GM13977 (cell line): Measurements from ENCODE around the gene MPC1.
"Not testable (repeated sequence)": the region's sequence is repeated elsewhere in the genome, so short reads cannot be mapped to it uniquely, and the experiment has no call there.

ENCODE experiments used
- DNase-seq: peaks from one replicate; pipeline ENCODE4 v3.0.0; 2012; ENCODE audit warnings: low spot score
- in situ Hi-C: fragments of 300-500 bp; cut with MboI; formaldehyde crosslinking; loops from one replicate; pipeline ENCODE4 v1.12.0; 2022; ENCODE audit warnings: low sequenced_read_pairs, low pct_unique_long_range_greater_than_20kb, mixed read lengths, inconsistent platforms; ENCODE audit not compliant: unreplicated experiment
- TF ChIP-seq, protein P1 (sequence below): IDR thresholded peaks from 2 replicates; pipeline ENCODE4 v1.5.1; 2012; ENCODE audit warnings: mild to moderate bottlenecking, control low read depth; ENCODE audit not compliant: insufficient read depth; ENCODE audit errors: extremely low read depth, missing control alignments

MPC1 gene

GRCh38 chr6:166408936-166409755 lies 26.4 kb upstream of the MPC1 start:
- TF ChIP-seq, protein P1, sequence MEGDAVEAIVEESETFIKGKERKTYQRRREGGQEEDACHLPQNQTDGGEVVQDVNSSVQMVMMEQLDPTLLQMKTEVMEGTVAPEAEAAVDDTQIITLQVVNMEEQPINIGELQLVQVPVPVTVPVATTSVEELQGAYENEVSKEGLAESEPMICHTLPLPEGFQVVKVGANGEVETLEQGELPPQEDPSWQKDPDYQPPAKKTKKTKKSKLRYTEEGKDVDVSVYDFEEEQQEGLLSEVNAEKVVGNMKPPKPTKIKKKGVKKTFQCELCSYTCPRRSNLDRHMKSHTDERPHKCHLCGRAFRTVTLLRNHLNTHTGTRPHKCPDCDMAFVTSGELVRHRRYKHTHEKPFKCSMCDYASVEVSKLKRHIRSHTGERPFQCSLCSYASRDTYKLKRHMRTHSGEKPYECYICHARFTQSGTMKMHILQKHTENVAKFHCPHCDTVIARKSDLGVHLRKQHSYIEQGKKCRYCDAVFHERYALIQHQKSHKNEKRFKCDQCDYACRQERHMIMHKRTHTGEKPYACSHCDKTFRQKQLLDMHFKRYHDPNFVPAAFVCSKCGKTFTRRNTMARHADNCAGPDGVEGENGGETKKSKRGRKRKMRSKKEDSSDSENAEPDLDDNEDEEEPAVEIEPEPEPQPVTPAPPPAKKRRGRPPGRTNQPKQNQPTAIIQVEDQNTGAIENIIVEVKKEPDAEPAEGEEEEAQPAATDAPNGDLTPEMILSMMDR, result no peak
- no peak for DNase-seq
- in situ Hi-C loops, result no loop called here

GRCh38 chr6:166406197-166406596 lies 23.5 kb upstream of the MPC1 start:
- TF ChIP-seq, protein P1, result no peak
- no peak for DNase-seq
- in situ Hi-C loops, result no loop called here

DNA sequence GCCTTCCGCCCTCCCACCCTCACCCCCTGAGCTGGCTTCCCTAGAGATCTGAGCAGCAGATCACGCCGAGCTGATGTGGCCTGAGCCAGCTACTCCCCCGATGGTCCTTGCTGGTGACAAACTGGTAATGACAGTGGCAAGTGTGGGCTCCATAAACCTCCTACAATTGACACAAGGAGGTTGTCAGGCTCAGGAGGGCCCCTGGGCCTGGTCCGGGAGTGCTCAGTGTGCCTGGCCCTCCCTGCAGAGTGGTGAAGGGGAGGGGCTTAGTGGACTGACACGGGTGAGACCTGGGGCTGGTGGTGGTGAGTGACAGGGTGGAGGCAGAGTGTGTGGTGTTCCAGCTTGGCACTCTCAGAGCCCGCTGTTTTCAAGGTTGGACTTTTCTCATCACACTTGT lies 22.6 kb upstream of the MPC1 start:
- TF ChIP-seq, protein P1, result no peak
- DNase-seq, result no peak
- in situ Hi-C loops, result no loop called here

- in situ Hi-C loops, result no loop called here
- DNase-seq, result no peak
- TF ChIP-seq, protein P1, result no peak
Measured at GRCh38 chr6:166402582-166403277, 20.0 kb upstream of the MPC1 start.

DNA sequence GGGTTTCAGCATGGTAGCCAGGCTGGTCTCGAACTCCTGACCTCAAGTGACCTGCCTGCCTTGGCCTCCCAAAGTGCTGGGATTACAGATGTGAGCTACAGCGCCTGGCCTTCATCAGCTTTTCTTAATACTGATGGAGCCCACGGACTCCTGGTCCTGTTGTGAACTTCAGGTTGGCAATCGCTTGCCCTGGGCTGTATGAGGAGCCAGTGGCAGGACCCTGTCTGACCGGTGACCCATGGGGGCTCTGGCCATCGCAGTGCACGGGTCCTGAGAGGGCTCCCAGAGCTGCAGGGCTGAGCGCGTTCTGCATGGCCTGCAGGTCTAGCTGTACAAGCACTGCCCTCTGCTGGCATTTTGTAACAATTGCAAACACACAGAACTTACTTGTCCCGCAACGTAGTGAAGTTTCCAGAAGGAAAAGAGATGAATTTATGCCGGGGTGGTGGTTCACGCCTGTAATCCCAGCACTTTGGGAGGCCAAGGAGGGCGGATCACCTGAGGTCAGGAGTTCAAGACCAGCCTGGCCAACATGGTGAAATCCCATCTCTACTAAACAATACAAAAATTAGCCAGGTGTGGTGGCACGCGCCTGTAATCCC lies 18.0 kb upstream of the MPC1 start:
- in situ Hi-C loops, result not testable (repeated sequence)

GRCh38 chr6:166400181-166400580 lies 17.4 kb upstream of the MPC1 start:
- in situ Hi-C loops, result no loop called here
- TF ChIP-seq, protein P1, result no peak
- DNase-seq, result no peak

More for the DNA sequence above, 18.0 kb upstream of the MPC1 start:
- TF ChIP-seq, protein P1, result peak; percentile 86
- DNase-seq, result peak; percentile 85
